ENCODE results near the gene LEF1.
A peak's percentile ranks its signal among the peaks of the same experiment; 100 is the strongest.

LEF1 gene

GRCh38 chr4:108168671-108169523, at the start of gene LEF1:
Gene LEF1 (minus strand): TSS chr4:108168932. CDS start chr4:108167767, 1,165 bp downstream.
- H3K4me3 Mint-ChIP-seq: peak within 1 kb of the TSS; percentile 85
- ATAC-seq (ENCODE audit: low read depth) (peak; percentile 33), DNase-seq (ENCODE audit: low spot score in 2 of 2) (peak in 1 of 2 donors; percentile 23)
- H3K36me3 Mint-ChIP-seq: no peaks in the 10 kb centered on the region
- H3K9me3 Mint-ChIP-seq: no peaks in the 10 kb centered on the region
- H3K27ac Mint-ChIP-seq: no peak within 1 kb of the TSS
- peaks cover 20% of the 10 kb centered on the region for H3K4me1 Mint-ChIP-seq
- peaks cover 32% of the 10 kb centered on the region for H3K27me3 Mint-ChIP-seq

- peaks cover 1% of the 10 kb centered on the region for H3K27me3 Mint-ChIP-seq
- ATAC-seq (ENCODE audit: low read depth): no peak
- DNase-seq (ENCODE audit: low spot score in 2 of 2): no peak
- no peaks in the 10 kb centered on the region for H3K36me3 Mint-ChIP-seq
- H3K4me3 Mint-ChIP-seq: no peak overlapping the region
- H3K27ac Mint-ChIP-seq: no peak overlapping the region
- peaks cover 2% of the 10 kb centered on the region for H3K9me3 Mint-ChIP-seq
- no peaks in the 10 kb centered on the region for H3K4me1 Mint-ChIP-seq
Measured at GRCh38 chr4:108216510-108216909, 47.8 kb upstream of the LEF1 start.

GRCh38 chr4:108215055-108215454, 46.3 kb upstream of the LEF1 start:
- no peak overlapping the region for H3K4me3 Mint-ChIP-seq
- ATAC-seq (ENCODE audit: low read depth): no peak
- peaks cover 1% of the 10 kb centered on the region for H3K27me3 Mint-ChIP-seq

GRCh38 chr4:108213723-108214122, 45.0 kb upstream of the LEF1 start:
- ATAC-seq (ENCODE audit: low read depth) (no peak), DNase-seq (ENCODE audit: low spot score in 2 of 2) (no peak)
- Mint-ChIP-seq H3K27ac (no peak overlapping the region), H3K4me3 (no peak overlapping the region), H3K9me3 (peaks cover 2% of the 10 kb centered on the region), H3K4me1 (no peaks in the 10 kb centered on the region), H3K36me3 (no peaks in the 10 kb centered on the region), H3K27me3 (no peaks in the 10 kb centered on the region)

More at GRCh38 chr4:108215055-108215454, 46.3 kb upstream of the LEF1 start:
- H3K4me1 Mint-ChIP-seq: no peaks in the 10 kb centered on the region
- H3K9me3 Mint-ChIP-seq: peaks cover 2% of the 10 kb centered on the region
- DNase-seq (ENCODE audit: low spot score in 2 of 2): no peak
- no peak overlapping the region for H3K27ac Mint-ChIP-seq
- no peaks in the 10 kb centered on the region for H3K36me3 Mint-ChIP-seq

GRCh38 chr4:108213308-108213707, 44.6 kb upstream of the LEF1 start:
- Mint-ChIP-seq H3K36me3 (no peaks in the 10 kb centered on the region), H3K9me3 (peaks cover 2% of the 10 kb centered on the region), H3K27ac (no peak overlapping the region), H3K4me1 (no peaks in the 10 kb centered on the region), H3K4me3 (no peak overlapping the region), H3K27me3 (no peaks in the 10 kb centered on the region)
- no peak for DNase-seq (ENCODE audit: low spot score in 2 of 2)
- ATAC-seq (ENCODE audit: low read depth): no peak

GRCh38 chr4:108210989-108211835, 42.5 kb upstream of the LEF1 start:
- H3K27me3 Mint-ChIP-seq: no peaks in the 10 kb centered on the region
- no peaks in the 10 kb centered on the region for H3K4me1 Mint-ChIP-seq
- no peaks in the 10 kb centered on the region for H3K36me3 Mint-ChIP-seq
- no peak for DNase-seq (ENCODE audit: low spot score in 2 of 2)
- H3K27ac Mint-ChIP-seq: no peak overlapping the region
- no peaks in the 10 kb centered on the region for H3K9me3 Mint-ChIP-seq
- no peak overlapping the region for H3K4me3 Mint-ChIP-seq
- ATAC-seq (ENCODE audit: low read depth): no peak

GRCh38 chr4:108209489-108209888, 40.8 kb upstream of the LEF1 start:
- no peak for ATAC-seq (ENCODE audit: low read depth)
- no peak overlapping the region for H3K27ac Mint-ChIP-seq

GRCh38 chr4:108205859-108206258, 37.1 kb upstream of the LEF1 start:
- Mint-ChIP-seq H3K27ac (no peak overlapping the region), H3K9me3 (no peaks in the 10 kb centered on the region), H3K4me1 (no peaks in the 10 kb centered on the region), H3K36me3 (no peaks in the 10 kb centered on the region), H3K27me3 (peaks cover 6% of the 10 kb centered on the region), H3K4me3 (no peak overlapping the region)
- DNase-seq (ENCODE audit: low spot score in 2 of 2) (no peak), ATAC-seq (ENCODE audit: low read depth) (no peak)

More at GRCh38 chr4:108209489-108209888, 40.8 kb upstream of the LEF1 start:
- no peak overlapping the region for H3K4me3 Mint-ChIP-seq
- no peaks in the 10 kb centered on the region for H3K9me3 Mint-ChIP-seq
- no peaks in the 10 kb centered on the region for H3K36me3 Mint-ChIP-seq
- H3K4me1 Mint-ChIP-seq: no peaks in the 10 kb centered on the region
- H3K27me3 Mint-ChIP-seq: peaks cover 2% of the 10 kb centered on the region
- DNase-seq (ENCODE audit: low spot score in 2 of 2): no peak

GRCh38 chr4:108204518-108204917, 35.8 kb upstream of the LEF1 start:
- DNase-seq (ENCODE audit: low spot score in 2 of 2) (no peak), ATAC-seq (ENCODE audit: low read depth) (no peak)
- Mint-ChIP-seq H3K4me3 (no peak overlapping the region), H3K27me3 (peaks cover 7% of the 10 kb centered on the region), H3K27ac (no peak overlapping the region), H3K4me1 (no peaks in the 10 kb centered on the region), H3K9me3 (no peaks in the 10 kb centered on the region), H3K36me3 (no peaks in the 10 kb centered on the region)

GRCh38 chr4:108203377-108203776, 34.6 kb upstream of the LEF1 start:
- no peaks in the 10 kb centered on the region for H3K36me3 Mint-ChIP-seq
- no peaks in the 10 kb centered on the region for H3K4me1 Mint-ChIP-seq
- no peak for ATAC-seq (ENCODE audit: low read depth)
- H3K4me3 Mint-ChIP-seq: no peak overlapping the region
- no peaks in the 10 kb centered on the region for H3K9me3 Mint-ChIP-seq
- no peak overlapping the region for H3K27ac Mint-ChIP-seq
- H3K27me3 Mint-ChIP-seq: peaks cover 7% of the 10 kb centered on the region
- no peak for DNase-seq (ENCODE audit: low spot score in 2 of 2)

GRCh38 chr4:108201774-108202173, 33.0 kb upstream of the LEF1 start:
- Mint-ChIP-seq H3K36me3 (no peaks in the 10 kb centered on the region), H3K9me3 (no peaks in the 10 kb centered on the region), H3K4me3 (no peak overlapping the region), H3K4me1 (no peaks in the 10 kb centered on the region), H3K27ac (no peak overlapping the region), H3K27me3 (peaks cover 7% of the 10 kb centered on the region)
- DNase-seq (ENCODE audit: low spot score in 2 of 2) (no peak), ATAC-seq (ENCODE audit: low read depth) (no peak)

GRCh38 chr4:108199881-108200280, 31.1 kb upstream of the LEF1 start:
- Mint-ChIP-seq H3K27ac (no peak overlapping the region), H3K4me3 (no peak overlapping the region), H3K36me3 (no peaks in the 10 kb centered on the region), H3K4me1 (no peaks in the 10 kb centered on the region), H3K9me3 (peaks cover 1% of the 10 kb centered on the region), H3K27me3 (peaks cover 5% of the 10 kb centered on the region)
- no peak for DNase-seq (ENCODE audit: low spot score in 2 of 2)
- no peak for ATAC-seq (ENCODE audit: low read depth)

GRCh38 chr4:108193886-108194672, 25.3 kb upstream of the LEF1 start:
- no peaks in the 10 kb centered on the region for H3K36me3 Mint-ChIP-seq

GRCh38 chr4:108192935-108193334, 24.2 kb upstream of the LEF1 start:
- no peak overlapping the region for H3K27ac Mint-ChIP-seq
- ATAC-seq (ENCODE audit: low read depth): no peak
- H3K4me1 Mint-ChIP-seq: no peaks in the 10 kb centered on the region
- DNase-seq (ENCODE audit: low spot score in 2 of 2): no peak
- no peak overlapping the region for H3K4me3 Mint-ChIP-seq
- H3K27me3 Mint-ChIP-seq: peaks cover 13% of the 10 kb centered on the region
- no peaks in the 10 kb centered on the region for H3K36me3 Mint-ChIP-seq
- H3K9me3 Mint-ChIP-seq: peaks cover 1% of the 10 kb centered on the region

More at GRCh38 chr4:108193886-108194672, 25.3 kb upstream of the LEF1 start:
- Mint-ChIP-seq H3K9me3 (peaks cover 1% of the 10 kb centered on the region), H3K4me3 (no peak overlapping the region), H3K4me1 (no peaks in the 10 kb centered on the region), H3K27me3 (peaks cover 13% of the 10 kb centered on the region), H3K27ac (no peak overlapping the region)
- DNase-seq (ENCODE audit: low spot score in 2 of 2): no peak
- no peak for ATAC-seq (ENCODE audit: low read depth)

Measured in memory B cell (primary cell).